HCT116 (cell line): ENCODE data around the gene PRSS2. TPM values are rescaled to one million over a fixed set of nuclear protein-coding genes. Genes with fewer than 3 reads are reported as not detected.

Experiments
- ATAC-seq: fragments of 200-7000 bp; cut with Tn5 transposase; 2 replicates; pipeline ENCODE4 v1.9.1; 2020; ENCODE audit warnings: mild to moderate bottlenecking, moderate library complexity
- BruUV-seq: library from RNA; stranded (reverse); fragments of 400-500 nt; replicated peaks from 2 replicates; lab custom pipeline; 2021; lab: Mats Ljungman, UMichigan
- CTCF ChIA-PET: fragments of 300-600 bp; sonication (Branson Sonifier 250); formaldehyde crosslinking; loops from one replicate; lab custom pipeline; 2021; ENCODE audit warnings: antibody characterized with exemption; lab: Charles Lee
- POLR2A ChIA-PET: fragments of 300-600, 350-600 bp; sonication (Branson Sonifier 250); formaldehyde crosslinking; loops from one replicate; lab custom pipeline; 2021; ENCODE audit warnings: antibody characterized with exemption; lab: Charles Lee
- RAD21 ChIA-PET, 2 experiments: fragments of 300-600 bp; sonication (Branson Sonifier 250); formaldehyde crosslinking; loops; one replicate each; lab custom pipeline; 2023; ENCODE audit warnings: low total read pairs in 2 of 2; ENCODE audit not compliant: uncharacterized antibody in 2 of 2, unreplicated experiment in 2 of 2, low non-redundant PET in 1 of 2; lab: Charles Lee
- DNase-seq: peaks from one replicate; pipeline ENCODE4 v3.0.0-alpha.2; 2010; ENCODE audit warnings: low read depth, low spot score
- H2AFZ ChIP-seq: fragments of 200-600 bp; shearing (Covaris generic), sonication (generic); 2 replicates; pipeline ENCODE4 v1.6.1; 2017; ENCODE audit warnings: low read depth, mixed run types, mixed read lengths, antibody characterized with exemption, low read length; ENCODE audit not compliant: poor library complexity, severe bottlenecking
- H3K27ac ChIP-seq: 2 replicates; pipeline ENCODE4 v1.5.1; 2012; ENCODE audit warnings: low read depth, low read length
- H3K27me3 ChIP-seq: fragments of 200-600 bp; sonication (generic); 2 replicates; pipeline ENCODE4 v1.6.1; 2016; ENCODE audit warnings: mixed run types, low read length, mixed read lengths; ENCODE audit not compliant: insufficient read depth
- H3K36me3 ChIP-seq, 2 experiments: fragments of 200-500 bp in 1 of 2; fragments of 200-600 bp in 1 of 2; sonication (Bioruptor generic) in 1 of 2; sonication (generic) in 1 of 2; 2 replicates each; pipeline versions ENCODE4 v1.5.1 to v1.6.1; 2014 to 2016; ENCODE audit warnings: low read length in 2 of 2, inconsistent platforms in 1 of 2, mixed read lengths in 1 of 2, mixed run types in 1 of 2; ENCODE audit not compliant: insufficient read depth in 2 of 2, control insufficient read depth in 1 of 2
- H3K4me1 ChIP-seq, 2 experiments: fragments of 200-600 bp in 1 of 2; sonication (generic) in 1 of 2; 2 replicates each; pipeline versions ENCODE4 v1.5.1 to v1.6.1; 2012 to 2017; ENCODE audit warnings: low read length in 2 of 2, inconsistent platforms in 1 of 2, mild to moderate bottlenecking in 1 of 2, mixed read lengths in 1 of 2, mixed run types in 1 of 2, moderate library complexity in 1 of 2; ENCODE audit not compliant: insufficient read depth in 2 of 2, control insufficient read depth in 1 of 2
- H3K4me2 ChIP-seq: fragments of 200-600 bp; sonication (generic); 2 replicates; pipeline ENCODE4 v1.6.1; 2017; ENCODE audit warnings: mixed run types, low read length, mixed read lengths
- H3K4me3 ChIP-seq, 2 experiments: fragments of 200-600 bp in 1 of 2; sonication (generic) in 1 of 2; replicated peaks in 1 of 2; 2 replicates each; pipeline ENCODE4 v1.5.1; 2011 to 2016; ENCODE audit warnings: low read length in 2 of 2, control low read depth in 1 of 2, low read depth in 1 of 2, mild to moderate bottlenecking in 1 of 2, mixed read lengths in 1 of 2, mixed run types in 1 of 2
- H3K79me2 ChIP-seq: fragments of 200-600 bp; sonication (generic); 2 replicates; pipeline ENCODE4 v1.6.1; 2017; ENCODE audit warnings: mild to moderate bottlenecking, mixed run types, low read length, moderate library complexity, mixed read lengths; ENCODE audit not compliant: insufficient read depth
- H3K9ac ChIP-seq: fragments of 200-600 bp; sonication (generic); 2 replicates; pipeline ENCODE4 v1.6.1; 2016; ENCODE audit warnings: low read length, mixed read lengths
- H3K9me2 ChIP-seq: fragments of 200-600 bp; sonication (generic), shearing (Covaris generic); 2 replicates; pipeline ENCODE4 v1.6.1; 2017; ENCODE audit warnings: mixed run types, mild to moderate bottlenecking, moderate library complexity; ENCODE audit not compliant: insufficient read depth
- H3K9me3 ChIP-seq, 2 experiments: fragments of 200-500 bp in 1 of 2; fragments of 200-600 bp in 1 of 2; sonication (Bioruptor generic) in 1 of 2; sonication (generic) in 1 of 2; 2 replicates each; pipeline ENCODE4 v1.6.1; 2014 to 2017; ENCODE audit warnings: low read length in 2 of 2, mixed read lengths in 2 of 2, inconsistent platforms in 1 of 2, low read depth in 1 of 2, mild to moderate bottlenecking in 1 of 2, mixed run types in 1 of 2, moderate library complexity in 1 of 2; ENCODE audit not compliant: control insufficient read depth in 1 of 2, insufficient read depth in 1 of 2
- H4K20me1 ChIP-seq: fragments of 200-600 bp; sonication (generic), shearing (Covaris generic); 2 replicates; pipeline ENCODE4 v1.6.1; 2017; ENCODE audit warnings: mixed run types, mild to moderate bottlenecking, moderate library complexity; ENCODE audit not compliant: insufficient read depth
- ATF3 ChIP-seq: IDR thresholded peaks from 2 replicates; pipeline ENCODE4 v1.6.1; 2012
- EGR1 ChIP-seq: IDR thresholded peaks from 2 replicates; pipeline ENCODE4 v1.6.1; 2012; ENCODE audit warnings: low read depth
- ELF1 ChIP-seq: IDR thresholded peaks from 2 replicates; pipeline ENCODE4 v1.6.1; 2012; ENCODE audit warnings: low read depth, borderline replicate concordance
- EZH2 ChIP-seq: fragments of 200-600 bp; sonication (generic); IDR thresholded peaks from 2 replicates; pipeline ENCODE4 v1.6.1; 2017; ENCODE audit warnings: antibody characterized with exemption, mixed run types
- FOSL1 ChIP-seq: IDR thresholded peaks from 2 replicates; pipeline ENCODE4 v1.6.1; 2012; ENCODE audit warnings: low read depth
- JUND ChIP-seq: IDR thresholded peaks from 2 replicates; pipeline ENCODE4 v1.6.1; 2012
- MAX ChIP-seq: IDR thresholded peaks from 2 replicates; pipeline ENCODE4 v1.6.1; 2012
- REST ChIP-seq: IDR thresholded peaks from 2 replicates; pipeline ENCODE4 v1.6.1; 2012; ENCODE audit warnings: low read depth
- SP1 ChIP-seq: IDR thresholded peaks from 2 replicates; pipeline ENCODE4 v1.6.1; 2012; ENCODE audit warnings: low read depth
- SRF ChIP-seq: IDR thresholded peaks from 2 replicates; pipeline ENCODE4 v1.6.1; 2012; ENCODE audit warnings: low read depth
- ZBTB33 ChIP-seq: IDR thresholded peaks from 2 replicates; pipeline ENCODE4 v1.6.1; 2011; ENCODE audit warnings: mild to moderate bottlenecking, low read length, moderate library complexity; ENCODE audit not compliant: insufficient replicate concordance; ENCODE audit errors: extremely low read depth
- ZFX ChIP-seq: fragments of 450-650 bp; IDR thresholded peaks from 2 replicates; pipeline ENCODE4 v1.6.1; 2017
- ZNF274 ChIP-seq: fragments of 200-500 bp; sonication (Bioruptor generic); IDR thresholded peaks from 2 replicates; pipeline ENCODE4 v1.6.1; 2014; ENCODE audit warnings: mild to moderate bottlenecking, low read depth, low read length, inconsistent platforms
- intact Hi-C: fragments of 100-400 bp; cut with micrococcal nuclease; formaldehyde crosslinking; loops from 2 replicates; pipeline ENCODE4 v1.10.0; 2022
- total RNA-seq: library from RNA; stranded (reverse); gene quantifications from one replicate; pipeline ENCODE4 v1.2.1, GENCODE V29; 2021; ENCODE audit not compliant: unreplicated experiment

PRSS2 gene
- total RNA-seq, 1 experiment from 2014 or later = 36.8 TPM

GRCh38 chr7:142788303-142789289, 17.8 kb downstream of the PRSS2 start:
- Histone ChIP-seq H3K9ac (no peak overlapping the region), H3K79me2 (no peaks in the 10 kb centered on the region), H3K36me3 (no peaks in the 10 kb centered on the region), H3K4me2 (no peak overlapping the region), H3K4me1 (no peaks in the 10 kb centered on the region), H3K27ac (no peak overlapping the region), H4K20me1 (no peaks in the 10 kb centered on the region), H2AFZ (no peak overlapping the region), H3K4me3 (no peak overlapping the region), H3K9me3 (no peaks in the 10 kb centered on the region), H3K27me3 (no peaks in the 10 kb centered on the region), H3K9me2 (no peaks in the 10 kb centered on the region)
- CTCF ChIA-PET = interaction anchor here (1.0 to 1.3 kb wide), 2 partner anchors 156 kb away, joined by 3 to 4 read pairs; no protein-coding TSS in a partner anchor
- BruUV-seq = no TSS peak
- POLR2A ChIA-PET = no interaction called here
- intact Hi-C loops = no loop called here
- RAD21 ChIA-PET = no interaction called here
- DNase-seq = no peak
- no peak for TF ChIP-seq ELF1
- TF ChIP-seq JUND = no peak
- TF ChIP-seq ZFX = no peak
- no peak for TF ChIP-seq SRF
- no peak for TF ChIP-seq ZBTB33
- no peak for TF ChIP-seq EZH2
- no peak for TF ChIP-seq EGR1
- TF ChIP-seq MAX = no peak
- TF ChIP-seq ATF3 = no peak
- no peak for TF ChIP-seq ZNF274
- TF ChIP-seq SP1 = no peak
- TF ChIP-seq REST = no peak
- TF ChIP-seq FOSL1 = no peak
- no peak for ATAC-seq
